NT2/D1 (cell line): Measurements from ENCODE around the gene NFIA.

ENCODE experiments used
- DNase-seq: peaks from one replicate; pipeline ENCODE4 v3.0.0-alpha.2; 2011; ENCODE audit warnings: low read depth, low spot score
- H3K27me3 ChIP-seq: 2 replicates; pipeline ENCODE4 v1.6.0; 2011; ENCODE audit warnings: mild to moderate bottlenecking; ENCODE audit not compliant: insufficient read length, insufficient read depth
- H3K36me3 ChIP-seq: 2 replicates; pipeline ENCODE4 v1.6.1; 2011; ENCODE audit warnings: mild to moderate bottlenecking, low read length, mixed read lengths; ENCODE audit not compliant: insufficient read depth, insufficient read length
- H3K4me1 ChIP-seq: 2 replicates; pipeline ENCODE4 v1.5.1; 2011; ENCODE audit not compliant: insufficient read depth, insufficient read length
- H3K4me3 ChIP-seq: 2 replicates; pipeline ENCODE4 v1.5.1; 2011; ENCODE audit warnings: low read depth; ENCODE audit not compliant: insufficient read length
- H3K9ac ChIP-seq: 2 replicates; pipeline ENCODE4 v1.6.0; 2011; ENCODE audit warnings: low read depth; ENCODE audit not compliant: insufficient read length
- H3K9me3 ChIP-seq: 2 replicates; pipeline ENCODE4 v1.5.1; 2011; ENCODE audit warnings: mild to moderate bottlenecking, low read length; ENCODE audit not compliant: insufficient read depth
- SUZ12 ChIP-seq: IDR thresholded peaks from 2 replicates; pipeline ENCODE4 v1.6.1; 2011; ENCODE audit not compliant: insufficient read length, insufficient read depth; ENCODE audit errors: extremely low read depth
- YY1 ChIP-seq: IDR thresholded peaks from 2 replicates; pipeline ENCODE4 v1.6.1; 2011; ENCODE audit not compliant: insufficient read length, insufficient read depth
- ZNF274 ChIP-seq: IDR thresholded peaks from 2 replicates; pipeline ENCODE4 v1.6.1; 2011; ENCODE audit warnings: mild to moderate bottlenecking, low read depth, low read length

Gene NFIA

DNA sequence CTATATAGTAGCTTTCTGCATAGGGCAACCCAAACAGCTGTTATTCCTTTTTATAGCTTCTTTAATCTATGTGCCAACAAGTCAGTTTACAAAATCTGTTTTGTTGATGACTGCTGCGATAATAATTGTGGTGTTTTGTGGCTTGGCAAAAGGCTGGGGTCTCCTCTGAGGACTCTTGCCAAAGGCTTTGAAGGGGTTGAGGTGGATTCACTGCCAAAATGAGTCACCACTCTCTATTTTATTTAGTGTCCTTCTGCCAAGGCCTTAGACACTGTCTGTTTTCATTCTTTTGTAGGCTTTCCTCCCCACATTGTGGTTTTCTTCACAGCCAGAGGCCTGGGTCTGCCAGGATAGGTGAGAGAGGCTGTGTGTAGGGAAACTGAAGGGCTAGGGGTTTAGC lies 161.8 kb downstream of the NFIA start:
- TF ChIP-seq SUZ12 (no peak), ZNF274 (no peak), YY1 (no peak)
- DNase-seq: no peak
- Histone ChIP-seq H3K4me1 (no peaks in the 10 kb centered on the region), H3K4me3 (no peak overlapping the region), H3K36me3 (no peaks in the 10 kb centered on the region), H3K9ac (no peak overlapping the region), H3K27me3 (no peaks in the 10 kb centered on the region), H3K9me3 (no peaks in the 10 kb centered on the region)

DNA sequence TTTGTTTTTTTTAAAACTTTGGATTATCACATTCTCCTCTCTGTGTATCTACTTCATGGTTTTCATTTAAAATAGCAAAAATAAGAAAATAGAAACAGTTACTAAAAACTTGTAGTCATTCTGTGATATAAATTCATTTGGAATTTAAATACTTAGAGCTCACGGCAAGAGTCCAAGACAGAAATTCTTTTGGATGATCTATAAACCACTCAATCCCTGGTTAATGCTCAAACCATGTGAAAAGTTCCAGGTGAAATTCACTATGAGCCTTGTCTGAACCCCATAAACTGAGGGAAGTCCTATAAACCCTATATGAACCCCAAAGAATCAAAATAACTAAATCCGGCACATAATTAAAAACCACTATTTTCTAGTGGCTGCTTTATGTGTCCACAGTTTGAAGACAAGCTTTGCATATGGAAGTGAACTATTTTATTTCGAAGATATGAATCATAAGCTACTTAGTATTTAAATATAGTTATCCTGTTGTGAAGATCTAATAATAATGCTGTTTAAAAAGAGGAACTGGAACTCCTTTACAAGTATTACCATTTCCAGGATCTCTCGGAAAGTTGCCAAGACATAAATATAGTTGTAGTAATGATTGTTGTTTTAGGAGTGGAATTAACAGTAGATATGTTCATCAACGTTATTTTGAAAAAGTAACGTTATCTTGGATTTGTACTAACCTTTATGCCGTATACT lies 163.5 kb downstream of the NFIA start:
- Histone ChIP-seq H3K9me3 (no peaks in the 10 kb centered on the region), H3K9ac (no peak overlapping the region), H3K4me3 (no peak overlapping the region), H3K36me3 (no peaks in the 10 kb centered on the region), H3K27me3 (no peaks in the 10 kb centered on the region), H3K4me1 (no peaks in the 10 kb centered on the region)
- TF ChIP-seq YY1 (no peak), ZNF274 (no peak), SUZ12 (no peak)
- no peak for DNase-seq

DNA sequence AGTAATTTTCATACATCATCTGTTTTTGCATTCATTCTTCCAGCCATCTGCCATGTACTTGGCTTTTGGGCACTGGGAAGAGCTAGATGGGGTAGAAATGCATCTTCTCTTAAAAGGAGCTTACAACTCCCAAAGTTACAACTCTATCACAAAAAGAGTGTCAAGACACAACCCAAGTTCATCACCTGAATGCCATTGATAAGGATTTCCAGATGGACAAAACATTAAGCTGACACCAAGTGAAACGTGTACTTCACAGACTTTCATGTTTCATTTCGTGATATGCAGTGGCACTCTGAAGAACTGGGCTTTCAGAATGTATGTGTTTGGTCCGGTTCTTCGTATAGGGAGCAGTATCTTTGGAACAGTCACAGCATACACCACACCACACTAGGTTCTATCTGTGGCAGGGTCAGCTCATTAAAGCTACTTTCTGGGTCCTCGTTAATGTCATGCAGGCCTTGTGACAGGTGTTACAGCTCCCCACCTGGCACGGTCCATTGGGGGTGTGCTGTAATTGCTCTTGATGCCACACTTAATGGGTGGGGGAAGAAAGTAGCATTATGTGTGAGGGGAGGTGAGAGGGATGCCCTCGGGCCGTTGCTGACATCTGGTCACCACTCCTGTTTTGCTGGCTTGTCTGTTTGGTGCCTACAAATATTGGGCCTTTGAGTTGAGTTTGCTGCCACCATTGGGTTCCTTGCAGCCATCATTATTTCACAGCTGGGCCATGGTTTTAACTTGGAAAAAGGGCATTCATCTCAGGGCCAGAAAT lies 164.9 kb downstream of the NFIA start:
- H3K9me3 ChIP-seq: no peaks in the 10 kb centered on the region
- H3K4me3 ChIP-seq: no peak overlapping the region
- no peak for DNase-seq
- H3K9ac ChIP-seq: no peak overlapping the region
- TF ChIP-seq ZNF274 (no peak), YY1 (no peak), SUZ12 (no peak)
- no peaks in the 10 kb centered on the region for H3K36me3 ChIP-seq
- no peaks in the 10 kb centered on the region for H3K4me1 ChIP-seq
- H3K27me3 ChIP-seq: no peaks in the 10 kb centered on the region

DNA sequence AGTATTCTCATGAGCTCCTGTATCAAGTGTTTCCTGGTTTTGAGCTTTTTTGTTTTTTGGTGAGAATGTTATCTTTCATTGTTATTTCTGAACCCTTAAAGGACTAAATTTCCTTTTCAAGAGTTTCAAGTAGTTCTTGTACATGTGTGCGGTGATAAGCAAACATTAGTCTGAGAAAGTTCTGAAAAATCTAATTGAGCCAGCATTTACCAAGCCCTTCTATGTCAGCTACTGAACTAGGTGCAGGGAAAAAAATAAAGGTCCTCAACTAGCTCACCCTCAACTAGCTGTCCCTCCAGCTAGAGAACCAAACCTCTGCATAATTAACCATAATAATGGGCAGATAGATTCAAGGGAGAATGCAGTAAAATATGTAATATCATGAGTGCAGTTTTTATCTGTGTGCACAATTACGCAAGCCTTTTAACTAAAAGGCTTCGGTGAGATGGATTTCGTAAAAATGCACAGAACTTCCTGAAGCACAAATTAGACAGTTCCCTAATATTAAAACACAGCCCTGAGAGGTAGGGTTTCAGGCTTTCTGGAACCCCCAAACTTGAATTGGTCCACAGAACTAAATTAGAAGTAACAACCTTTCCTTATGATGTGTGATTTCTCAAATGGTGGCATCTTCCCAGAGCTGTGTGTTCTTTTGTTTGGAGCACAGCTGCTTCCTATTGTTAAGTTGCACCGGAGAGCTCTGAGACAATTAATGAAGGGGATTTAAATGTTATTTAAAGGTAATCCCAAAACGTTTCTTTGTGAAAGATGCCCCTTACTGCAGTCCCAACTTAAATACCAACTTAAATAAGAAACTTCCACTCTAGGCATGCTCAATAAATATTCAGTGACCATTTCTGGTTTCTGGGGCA lies 165.8 kb downstream of the NFIA start:
- H3K9ac ChIP-seq: no peak overlapping the region
- H3K4me1 ChIP-seq: no peaks in the 10 kb centered on the region
- H3K36me3 ChIP-seq: no peaks in the 10 kb centered on the region
- TF ChIP-seq YY1 (no peak), ZNF274 (no peak), SUZ12 (no peak)
- no peaks in the 10 kb centered on the region for H3K27me3 ChIP-seq
- H3K9me3 ChIP-seq: no peaks in the 10 kb centered on the region
- DNase-seq: peak; percentile 23
- H3K4me3 ChIP-seq: no peak overlapping the region

DNA sequence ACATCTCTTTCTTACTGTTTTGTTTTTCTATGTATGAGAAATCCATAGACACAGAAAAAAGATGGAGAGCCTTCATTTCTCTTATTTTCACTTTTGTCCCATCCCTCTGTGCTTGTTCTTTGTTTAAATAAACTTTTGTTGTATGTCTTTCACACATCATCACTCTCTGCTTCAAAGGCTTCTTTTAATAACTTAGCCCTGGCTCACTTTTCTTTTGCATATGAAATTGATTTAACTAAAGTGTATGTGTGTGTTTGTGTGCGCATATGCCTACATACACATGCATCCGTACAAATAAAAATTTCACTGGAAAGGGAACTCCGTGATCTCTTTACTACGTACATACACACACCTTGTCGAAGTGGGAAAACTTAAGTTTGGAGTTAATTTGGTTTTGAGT lies 168.6 kb downstream of the NFIA start:
- Histone ChIP-seq H3K27me3 (no peaks in the 10 kb centered on the region), H3K4me1 (no peaks in the 10 kb centered on the region), H3K4me3 (no peak overlapping the region), H3K9ac (no peak overlapping the region), H3K9me3 (no peaks in the 10 kb centered on the region), H3K36me3 (no peaks in the 10 kb centered on the region)
- DNase-seq: no peak
- TF ChIP-seq YY1 (no peak), SUZ12 (no peak), ZNF274 (no peak)

DNA sequence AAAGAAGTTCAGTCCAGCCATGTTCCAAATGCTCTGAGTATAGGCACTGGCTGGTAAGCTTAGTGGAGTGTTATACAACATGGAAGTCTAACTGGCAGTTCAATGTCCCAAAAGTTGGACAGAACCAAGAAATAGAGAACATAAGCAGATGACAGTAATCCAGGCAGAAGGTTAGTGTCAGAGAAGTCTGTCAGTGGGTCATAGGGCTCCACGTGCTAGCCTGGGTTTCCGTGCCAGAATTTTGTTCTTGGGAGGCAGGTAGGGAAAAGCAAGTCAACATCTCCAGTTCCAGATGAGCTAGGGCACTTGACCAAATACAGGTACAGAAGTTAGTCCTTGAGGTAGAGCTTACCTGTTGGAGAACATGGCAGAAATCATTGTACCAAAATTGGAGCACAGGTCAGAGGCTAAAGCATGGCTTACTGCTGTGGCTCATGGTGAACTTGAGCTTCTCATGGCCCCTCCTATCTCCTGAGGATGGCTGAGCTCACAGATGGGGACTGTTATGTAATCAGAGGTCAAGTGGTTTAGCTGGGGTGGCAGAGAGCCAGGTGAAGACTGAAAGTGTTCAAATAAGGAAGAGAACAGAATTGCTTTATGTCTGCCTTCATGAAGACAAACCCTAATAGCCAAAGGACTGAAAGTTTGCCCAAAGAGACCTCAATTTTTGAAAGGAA lies 170.8 kb downstream of the NFIA start:
- no peak overlapping the region for H3K4me3 ChIP-seq
- DNase-seq: no peak
- no peaks in the 10 kb centered on the region for H3K4me1 ChIP-seq
- H3K9ac ChIP-seq: no peak overlapping the region
- no peaks in the 10 kb centered on the region for H3K27me3 ChIP-seq
- no peaks in the 10 kb centered on the region for H3K36me3 ChIP-seq
- H3K9me3 ChIP-seq: no peaks in the 10 kb centered on the region
- no peak for TF ChIP-seq YY1
- TF ChIP-seq SUZ12: no peak
- TF ChIP-seq ZNF274: no peak
